Uterus (tissue), 2 donors: ENCODE results near the gene CLDN22.

ENCODE experiments used
- CTCF ChIP-seq, 4 experiments: fragments of 200-600 bp in 2 of 4; fragments of 450-650 bp in 2 of 4; sonication (generic) in 2 of 4; IDR thresholded peaks; one replicate each; pipeline ENCODE4 v1.5.1; 2016 to 2019; ENCODE audit warnings: antibody characterized with exemption in 4 of 4, mild to moderate bottlenecking in 2 of 4, moderate library complexity in 1 of 4
- POLR2A ChIP-seq, 2 donors: fragments of 450-650 bp; IDR thresholded peaks; one replicate each; pipeline ENCODE4 v1.6.1; 2016; ENCODE audit warnings: antibody characterized with exemption in 2 of 2, mild to moderate bottlenecking in 1 of 2, moderate library complexity in 1 of 2

DNA sequence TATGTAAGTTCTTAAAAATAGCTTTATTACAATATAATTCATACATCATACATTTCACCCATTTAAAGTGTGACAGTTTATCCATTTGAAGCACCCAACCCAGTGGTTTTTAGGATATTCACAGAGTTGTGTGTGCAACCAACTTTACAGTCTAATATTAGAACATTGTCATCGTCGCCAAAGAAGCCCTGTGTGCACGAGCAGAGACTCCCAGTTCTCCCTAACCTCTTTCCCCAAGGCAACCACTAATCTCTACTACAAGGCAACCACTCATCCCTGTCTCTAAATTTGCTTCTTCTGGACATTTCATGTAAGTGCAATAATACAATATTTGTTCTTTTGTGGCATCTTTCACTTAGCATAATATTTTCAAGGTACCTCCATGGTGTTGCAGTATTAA lies 47.7 kb downstream of the CLDN22 start:
- TF ChIP-seq CTCF (IDR thresholded peaks at IDR 0.05), result no peak
- no peak for TF ChIP-seq POLR2A (IDR thresholded peaks at IDR 0.05)
